Measurements from ENCODE around the gene NEDD4. TPM values are rescaled to one million over a fixed set of nuclear protein-coding genes. Genes with fewer than 3 reads are reported as not detected.

The NEDD4 gene
- total RNA-seq, 6 donors from 2014 or later, result 8.4 to 18.8 (median 10.5) TPM

DNA sequence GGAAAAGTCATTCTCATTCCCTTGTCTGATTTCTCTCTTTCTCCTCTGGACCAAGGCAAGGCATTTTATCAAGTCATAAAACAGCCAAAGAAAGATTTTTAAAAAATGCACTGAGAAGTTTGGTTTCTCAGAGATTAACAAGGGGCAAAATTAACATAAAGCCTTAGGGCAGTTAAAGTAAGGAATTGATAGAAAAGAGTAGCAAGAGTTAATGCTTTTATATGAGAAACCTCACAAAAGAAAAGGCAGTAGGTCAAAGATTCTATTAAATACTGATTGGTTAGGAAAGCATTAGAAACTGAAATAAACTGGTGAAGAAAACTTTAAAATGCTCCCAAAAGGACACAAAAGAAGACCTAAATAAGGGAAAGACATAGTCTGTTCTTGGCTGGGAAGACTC is 129.5 kb downstream of the NEDD4 start:
- no peaks in the 10 kb centered on the region for H3K4me1 ChIP-seq
- H3K4me3 ChIP-seq, result no peak overlapping the region
- no peaks in the 10 kb centered on the region for H3K9me3 ChIP-seq
- DNase-seq (no peak), ATAC-seq (ENCODE audit: low FRiP score in 2 of 2) (no peak)
- H3K36me3 ChIP-seq, result peaks cover 0 to 28% (median 0%) of the 10 kb centered on the region in 4 donors
- TF ChIP-seq EP300 (IDR thresholded peaks at IDR 0.05) (no peak), POLR2A (IDR thresholded peaks at IDR 0.05) (no peak), POLR2AphosphoS5 (IDR thresholded peaks at IDR 0.05) (no peak)
- TF ChIP-seq, protein P1, sequence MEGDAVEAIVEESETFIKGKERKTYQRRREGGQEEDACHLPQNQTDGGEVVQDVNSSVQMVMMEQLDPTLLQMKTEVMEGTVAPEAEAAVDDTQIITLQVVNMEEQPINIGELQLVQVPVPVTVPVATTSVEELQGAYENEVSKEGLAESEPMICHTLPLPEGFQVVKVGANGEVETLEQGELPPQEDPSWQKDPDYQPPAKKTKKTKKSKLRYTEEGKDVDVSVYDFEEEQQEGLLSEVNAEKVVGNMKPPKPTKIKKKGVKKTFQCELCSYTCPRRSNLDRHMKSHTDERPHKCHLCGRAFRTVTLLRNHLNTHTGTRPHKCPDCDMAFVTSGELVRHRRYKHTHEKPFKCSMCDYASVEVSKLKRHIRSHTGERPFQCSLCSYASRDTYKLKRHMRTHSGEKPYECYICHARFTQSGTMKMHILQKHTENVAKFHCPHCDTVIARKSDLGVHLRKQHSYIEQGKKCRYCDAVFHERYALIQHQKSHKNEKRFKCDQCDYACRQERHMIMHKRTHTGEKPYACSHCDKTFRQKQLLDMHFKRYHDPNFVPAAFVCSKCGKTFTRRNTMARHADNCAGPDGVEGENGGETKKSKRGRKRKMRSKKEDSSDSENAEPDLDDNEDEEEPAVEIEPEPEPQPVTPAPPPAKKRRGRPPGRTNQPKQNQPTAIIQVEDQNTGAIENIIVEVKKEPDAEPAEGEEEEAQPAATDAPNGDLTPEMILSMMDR (IDR thresholded peaks at IDR 0.05), result no peak
- H3K27ac ChIP-seq, result no peak overlapping the region
- H3K27me3 ChIP-seq, result no peaks in the 10 kb centered on the region

DNA sequence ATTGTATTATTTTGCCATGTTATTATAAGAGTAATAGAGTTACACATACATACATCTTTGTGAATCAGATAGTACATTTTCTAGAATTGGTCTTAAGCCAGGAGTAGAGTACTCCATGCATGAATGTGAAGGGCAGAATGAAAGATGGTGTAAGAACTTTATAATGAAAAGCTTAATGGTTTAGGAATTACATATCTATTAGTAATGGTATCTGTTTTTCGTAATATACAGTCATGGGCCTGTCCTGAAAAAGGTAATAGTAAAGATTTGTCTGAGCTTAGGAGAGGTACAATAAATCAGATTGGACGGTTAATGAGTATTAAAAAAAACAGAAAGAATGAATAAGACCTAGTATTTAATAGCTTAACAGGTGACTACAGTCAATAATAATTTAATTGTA is 132.3 kb downstream of the NEDD4 start:
- Histone ChIP-seq H3K4me3 (no peak overlapping the region), H3K4me1 (no peaks in the 10 kb centered on the region), H3K9me3 (no peaks in the 10 kb centered on the region), H3K27ac (no peak overlapping the region), H3K36me3 (peaks cover 0 to 38% (median 0%) of the 10 kb centered on the region in 4 donors), H3K27me3 (no peaks in the 10 kb centered on the region)
- 97 to 100% methylated on average over 2 of the region's 2 CpGs for WGBS, 2 donors
- ATAC-seq (ENCODE audit: low FRiP score in 2 of 2) (no peak), DNase-seq (no peak)
- TF ChIP-seq, protein P1 (IDR thresholded peaks at IDR 0.05), result no peak
- no peak for TF ChIP-seq EP300 (IDR thresholded peaks at IDR 0.05)
- no peak for TF ChIP-seq POLR2AphosphoS5 (IDR thresholded peaks at IDR 0.05)
- TF ChIP-seq POLR2A (IDR thresholded peaks at IDR 0.05), result no peak

DNA sequence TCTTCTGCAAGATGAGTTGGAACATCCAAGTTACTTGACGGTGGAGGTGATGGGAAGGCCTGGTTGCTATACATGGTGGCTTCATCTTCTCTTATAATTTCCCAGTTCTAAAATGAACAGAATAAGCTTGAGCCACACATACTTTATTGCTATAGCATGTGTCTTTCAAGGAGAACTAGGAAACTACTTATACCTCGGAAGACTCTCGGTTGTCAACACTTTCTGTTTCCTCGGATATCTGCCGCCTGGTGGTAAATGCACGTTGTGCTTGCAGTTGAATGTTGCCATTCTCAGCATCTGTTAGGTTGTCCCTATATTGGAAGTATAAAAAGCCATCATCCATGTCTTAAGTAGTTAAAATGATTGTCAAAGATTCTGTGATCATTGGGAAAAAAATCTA is 132.9 kb downstream of the NEDD4 start:
- H3K4me3 ChIP-seq, result no peak overlapping the region
- no peaks in the 10 kb centered on the region for H3K4me1 ChIP-seq
- peaks cover 0 to 44% (median 2%) of the 10 kb centered on the region in 4 donors for H3K36me3 ChIP-seq
- H3K27ac ChIP-seq, result no peak overlapping the region
- 81 to 96% methylated on average over 6 of the region's 6 CpGs for WGBS, 2 donors
- no peaks in the 10 kb centered on the region for H3K27me3 ChIP-seq
- ATAC-seq (ENCODE audit: low FRiP score in 2 of 2) (no peak), DNase-seq (no peak)
- no peaks in the 10 kb centered on the region for H3K9me3 ChIP-seq
- TF ChIP-seq POLR2AphosphoS5 (IDR thresholded peaks at IDR 0.05), result no peak
- no peak for TF ChIP-seq EP300 (IDR thresholded peaks at IDR 0.05)
- TF ChIP-seq POLR2A (IDR thresholded peaks at IDR 0.05), result no peak
- TF ChIP-seq, protein P1 (IDR thresholded peaks at IDR 0.05), result no peak

DNA sequence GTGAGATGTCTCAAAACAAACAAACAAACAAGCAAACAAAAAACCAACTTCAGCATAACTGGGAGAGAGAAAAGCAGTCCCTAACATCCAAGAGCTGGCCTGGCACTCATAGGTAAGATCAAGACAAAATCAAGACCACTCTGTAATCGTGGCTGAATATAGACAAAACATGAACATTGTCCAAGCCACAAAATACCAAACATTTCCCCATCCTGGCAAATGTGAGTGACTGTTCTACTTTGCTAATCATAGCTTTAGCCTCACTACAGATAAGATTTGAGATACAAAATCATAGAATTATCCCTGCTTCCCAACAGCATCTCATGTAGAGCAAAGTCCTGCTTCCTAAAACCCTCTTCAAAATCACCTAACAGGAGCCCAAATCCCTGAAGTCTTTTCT is 133.7 kb downstream of the NEDD4 start:
- H3K27me3 ChIP-seq, result no peaks in the 10 kb centered on the region
- WGBS, 2 donors, result 82 to 84% methylated on average over 1 of the region's 1 CpG
- no peak overlapping the region for H3K27ac ChIP-seq
- TF ChIP-seq, protein P1 (IDR thresholded peaks at IDR 0.05), result no peak
- DNase-seq, result no peak
- no peak for ATAC-seq (ENCODE audit: low FRiP score in 2 of 2)
- peaks cover 0 to 50% (median 3%) of the 10 kb centered on the region in 4 donors for H3K36me3 ChIP-seq
- H3K4me1 ChIP-seq, result no peaks in the 10 kb centered on the region
- H3K4me3 ChIP-seq, result no peak overlapping the region
- H3K9me3 ChIP-seq, result no peaks in the 10 kb centered on the region

DNA sequence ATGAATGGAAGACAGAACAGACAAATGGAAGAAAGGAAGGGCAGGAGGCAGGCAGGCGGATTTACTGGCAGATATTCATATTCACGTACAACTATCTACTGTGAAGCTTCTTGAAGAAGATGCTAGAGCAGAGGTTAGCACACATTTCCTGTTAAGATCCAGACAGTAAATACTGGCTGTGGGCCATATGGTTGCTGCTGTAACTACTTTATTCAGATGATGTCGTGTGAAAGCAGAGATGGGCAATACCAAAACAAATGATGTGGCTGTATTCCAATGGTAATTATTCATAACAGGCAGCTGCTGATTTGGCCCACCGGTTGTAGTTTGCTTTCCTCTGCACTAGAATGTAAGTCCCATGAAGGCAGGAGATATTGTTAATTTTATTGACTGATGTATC is 134.8 kb downstream of the NEDD4 start:
- WGBS, 2 donors, result 67 to 82% methylated on average over 4 of the region's 4 CpGs
- TF ChIP-seq, protein P1 (IDR thresholded peaks at IDR 0.05), result no peak
- no peak for TF ChIP-seq POLR2A (IDR thresholded peaks at IDR 0.05)
- TF ChIP-seq EP300 (IDR thresholded peaks at IDR 0.05), result no peak
- TF ChIP-seq POLR2AphosphoS5 (IDR thresholded peaks at IDR 0.05), result no peak
- no peak for ATAC-seq (ENCODE audit: low FRiP score in 2 of 2)

More for the DNA sequence above, 134.8 kb downstream of the NEDD4 start:
- DNase-seq, result no peak
- Histone ChIP-seq H3K36me3 (peaks cover 0 to 50% (median 3%) of the 10 kb centered on the region in 4 donors), H3K27me3 (no peaks in the 10 kb centered on the region), H3K4me1 (no peaks in the 10 kb centered on the region), H3K9me3 (no peaks in the 10 kb centered on the region), H3K27ac (no peak overlapping the region), H3K4me3 (no peak overlapping the region)

Data from upper lobe of left lung (tissue), 6 donors.